Calu3 (cell line): ENCODE data around the gene NCOA7. TPM values are rescaled to one million over a fixed set of nuclear protein-coding genes. Genes with fewer than 3 reads are reported as not detected.

Experiments
- BruUV-seq: library from RNA; stranded (reverse); fragments of 400-500 nt; replicated peaks from 2 replicates; lab custom pipeline; 2021; lab: Mats Ljungman, UMichigan
- CTCF ChIA-PET: fragments of 300-600 bp; sonication (Branson Sonifier 250); formaldehyde crosslinking; loops from one replicate; lab custom pipeline; 2022; ENCODE audit warnings: antibody characterized with exemption; lab: Charles Lee
- DNase-seq: peaks from one replicate; pipeline ENCODE4 v3.0.0; 2022
- H3K27ac Mint-ChIP-seq: one replicate; pipeline ENCODE4 v1.8.0; 2022; ENCODE audit warnings: mixed read lengths; ENCODE audit not compliant: unreplicated experiment
- H3K27me3 Mint-ChIP-seq: one replicate; pipeline ENCODE4 v1.8.0; 2022; ENCODE audit warnings: mixed read lengths; ENCODE audit not compliant: unreplicated experiment
- H3K36me3 Mint-ChIP-seq: one replicate; pipeline ENCODE4 v1.8.0; 2022; ENCODE audit warnings: mild to moderate bottlenecking, moderate library complexity, mixed read lengths; ENCODE audit not compliant: insufficient read depth, unreplicated experiment
- H3K4me1 Mint-ChIP-seq: one replicate; pipeline ENCODE4 v1.8.0; 2022; ENCODE audit warnings: mild to moderate bottlenecking, low read depth, mixed read lengths; ENCODE audit not compliant: unreplicated experiment
- H3K4me3 Mint-ChIP-seq: one replicate; pipeline ENCODE4 v1.8.0; 2022; ENCODE audit warnings: mild to moderate bottlenecking, low read depth, moderate library complexity, mixed read lengths; ENCODE audit not compliant: unreplicated experiment
- H3K9me3 Mint-ChIP-seq: one replicate; pipeline ENCODE4 v1.8.0; 2022; ENCODE audit warnings: low read depth, mixed read lengths; ENCODE audit not compliant: unreplicated experiment
- intact Hi-C: fragments of 100-400 bp; cut with micrococcal nuclease; formaldehyde crosslinking; loops from one replicate; pipeline ENCODE4 v1.10.0; 2022; ENCODE audit not compliant: unreplicated experiment
- total RNA-seq: library from RNA; stranded (reverse); gene quantifications from 2 replicates; pipeline ENCODE4 v1.2.3, GENCODE V29; 2022
- TF ChIP-seq, protein P1 (sequence below): fragments of 200-600 bp; IDR thresholded peaks from one replicate; pipeline ENCODE4 v1.8.0; 2022; ENCODE audit warnings: antibody characterized with exemption; ENCODE audit not compliant: unreplicated experiment

NCOA7 gene
- total RNA-seq, 1 experiment from 2014 or later = 102 TPM

DNA sequence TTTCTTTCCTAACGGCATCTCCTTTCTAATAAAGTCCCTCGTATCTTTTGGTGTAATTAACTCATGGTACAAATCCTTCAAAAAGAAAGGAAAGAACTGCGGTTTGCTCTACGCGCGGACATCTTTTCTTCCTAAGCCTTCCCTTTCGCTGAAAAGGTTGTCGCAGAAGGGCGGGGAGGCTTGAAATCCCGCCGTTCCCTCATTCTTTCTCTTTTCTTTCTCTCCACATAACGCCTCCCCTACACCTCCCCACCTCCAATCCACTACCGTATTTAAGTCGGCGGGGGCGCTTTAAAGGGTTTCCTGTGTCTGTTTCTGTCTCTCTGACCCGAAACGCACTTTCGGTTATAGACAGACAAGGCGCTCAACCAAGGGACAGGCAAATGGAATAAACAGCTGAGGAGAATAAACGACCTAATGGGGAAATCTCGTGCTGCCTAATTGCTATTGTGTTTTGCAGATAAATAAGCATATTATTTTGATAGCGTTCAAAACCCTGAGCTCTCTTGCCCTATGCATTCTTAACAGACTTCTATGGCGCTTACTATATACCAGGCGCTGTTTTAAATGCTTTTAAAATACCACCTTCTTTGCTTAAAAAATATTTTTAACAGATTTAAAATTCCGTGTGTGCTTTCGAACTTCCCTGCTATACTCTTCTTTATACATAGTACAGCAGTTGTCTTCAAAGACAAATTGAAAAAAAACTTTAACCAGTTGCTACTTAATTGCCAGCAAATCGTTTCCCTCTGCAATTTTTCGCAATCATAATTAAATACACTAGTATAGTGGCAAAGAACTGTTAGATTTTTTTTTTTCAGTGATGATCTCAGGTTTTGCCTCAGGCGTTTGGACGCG is 43.8 kb upstream of the NCOA7 start:
- Mint-ChIP-seq H3K36me3 (peaks cover 26% of the 10 kb centered on the region), H3K9me3 (no peaks in the 10 kb centered on the region), H3K4me3 (peak overlapping the region; percentile 83), H3K4me1 (peaks cover 17% of the 10 kb centered on the region), H3K27me3 (peaks cover 59% of the 10 kb centered on the region), H3K27ac (no peak overlapping the region)
- TF ChIP-seq, protein P1, sequence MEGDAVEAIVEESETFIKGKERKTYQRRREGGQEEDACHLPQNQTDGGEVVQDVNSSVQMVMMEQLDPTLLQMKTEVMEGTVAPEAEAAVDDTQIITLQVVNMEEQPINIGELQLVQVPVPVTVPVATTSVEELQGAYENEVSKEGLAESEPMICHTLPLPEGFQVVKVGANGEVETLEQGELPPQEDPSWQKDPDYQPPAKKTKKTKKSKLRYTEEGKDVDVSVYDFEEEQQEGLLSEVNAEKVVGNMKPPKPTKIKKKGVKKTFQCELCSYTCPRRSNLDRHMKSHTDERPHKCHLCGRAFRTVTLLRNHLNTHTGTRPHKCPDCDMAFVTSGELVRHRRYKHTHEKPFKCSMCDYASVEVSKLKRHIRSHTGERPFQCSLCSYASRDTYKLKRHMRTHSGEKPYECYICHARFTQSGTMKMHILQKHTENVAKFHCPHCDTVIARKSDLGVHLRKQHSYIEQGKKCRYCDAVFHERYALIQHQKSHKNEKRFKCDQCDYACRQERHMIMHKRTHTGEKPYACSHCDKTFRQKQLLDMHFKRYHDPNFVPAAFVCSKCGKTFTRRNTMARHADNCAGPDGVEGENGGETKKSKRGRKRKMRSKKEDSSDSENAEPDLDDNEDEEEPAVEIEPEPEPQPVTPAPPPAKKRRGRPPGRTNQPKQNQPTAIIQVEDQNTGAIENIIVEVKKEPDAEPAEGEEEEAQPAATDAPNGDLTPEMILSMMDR = no peak
- intact Hi-C loops = no loop called here
- DNase-seq = no peak
- CTCF ChIA-PET = no interaction called here
- no TSS peak for BruUV-seq

DNA sequence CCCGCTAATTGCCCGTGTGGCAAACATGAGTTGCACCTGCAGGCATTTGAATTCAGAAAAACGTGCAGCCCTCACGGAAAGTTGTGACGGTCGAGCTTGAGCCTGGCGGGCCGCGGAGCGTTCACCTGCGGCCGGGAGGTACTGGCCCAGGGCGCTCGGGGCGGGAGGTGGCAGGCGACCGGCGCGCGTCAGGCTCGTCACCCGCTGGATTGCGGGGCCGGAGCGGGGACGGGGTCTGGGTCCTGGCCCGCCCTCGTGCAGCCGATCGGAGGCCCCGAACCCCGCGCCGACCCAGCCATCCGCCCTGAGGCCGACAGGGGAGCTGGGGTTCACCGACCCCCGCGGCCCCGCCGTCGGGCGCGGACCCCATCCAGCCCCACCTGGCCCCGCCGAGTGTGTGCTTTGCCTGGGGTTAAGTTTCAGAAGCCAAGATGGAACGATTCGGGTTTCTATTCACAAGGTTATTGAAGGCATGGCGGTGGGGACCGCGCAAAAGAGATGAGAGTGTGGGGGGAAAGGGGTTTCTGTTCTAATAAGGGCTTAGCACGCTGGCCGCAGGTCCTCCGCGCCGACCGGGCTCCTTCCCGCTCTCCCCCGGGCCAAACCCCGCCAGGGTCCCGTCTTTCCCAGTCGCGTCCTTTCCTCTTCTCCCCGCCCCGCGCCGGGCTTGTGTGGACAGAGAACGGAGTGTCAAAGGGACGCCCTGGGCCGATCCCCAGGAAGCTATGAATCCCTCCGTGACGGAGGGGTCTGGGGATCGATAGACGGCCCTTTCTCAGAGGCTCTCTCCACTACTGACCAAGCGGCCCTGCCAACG is 43.0 kb upstream of the NCOA7 start:
- intact Hi-C loops = no loop called here

DNA sequence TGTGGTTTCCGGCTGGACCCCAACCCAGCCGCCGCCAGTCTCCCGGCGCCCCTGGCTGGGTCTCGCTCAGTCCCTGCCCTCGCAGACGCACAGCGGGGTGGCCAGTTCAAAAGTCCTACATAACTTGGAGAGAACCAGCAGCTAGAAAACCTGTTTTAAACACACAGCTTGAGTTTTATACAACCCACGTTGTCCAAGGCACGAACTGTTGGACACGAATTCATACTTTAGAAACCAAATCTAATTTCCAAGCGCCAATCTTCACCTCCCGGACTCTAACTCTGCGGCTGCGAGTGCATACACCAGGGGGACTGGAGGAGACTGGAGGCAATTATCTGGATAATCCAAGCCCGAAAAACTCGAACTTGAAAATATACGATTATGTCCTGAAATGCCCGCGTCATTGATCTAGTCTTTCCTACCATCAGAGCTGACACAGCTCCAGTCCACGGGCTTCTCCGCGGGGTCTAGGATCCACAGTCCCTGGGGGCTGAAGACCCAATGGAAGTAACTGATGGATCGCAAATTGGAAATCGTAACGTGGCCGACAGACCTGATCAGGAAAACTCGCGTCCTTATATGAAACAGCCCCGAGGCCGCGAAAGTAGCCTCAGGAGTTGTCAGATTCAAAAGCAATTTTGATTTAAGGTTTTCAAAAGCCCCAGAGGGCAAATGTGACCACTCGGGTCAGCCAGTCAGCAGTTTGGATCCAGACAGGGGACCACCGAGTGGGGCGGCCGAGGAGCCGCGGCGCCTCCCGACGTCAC is 42.2 kb upstream of the NCOA7 start:
- TF ChIP-seq, protein P1 = no peak
- CTCF ChIA-PET = no interaction called here
- Mint-ChIP-seq H3K9me3 (no peaks in the 10 kb centered on the region), H3K4me3 (peak overlapping the region; percentile 83), H3K27me3 (peaks cover 59% of the 10 kb centered on the region), H3K4me1 (peaks cover 17% of the 10 kb centered on the region), H3K27ac (no peak overlapping the region), H3K36me3 (peaks cover 26% of the 10 kb centered on the region)
- intact Hi-C loops = no loop called here
- BruUV-seq = no TSS peak
- no peak for DNase-seq

More for the DNA sequence above, 43.0 kb upstream of the NCOA7 start:
- H3K27ac Mint-ChIP-seq = no peak overlapping the region
- BruUV-seq = no TSS peak
- H3K4me1 Mint-ChIP-seq = peaks cover 17% of the 10 kb centered on the region
- H3K9me3 Mint-ChIP-seq = no peaks in the 10 kb centered on the region
- peaks cover 59% of the 10 kb centered on the region for H3K27me3 Mint-ChIP-seq
- H3K4me3 Mint-ChIP-seq = peak overlapping the region; percentile 83
- H3K36me3 Mint-ChIP-seq = peaks cover 26% of the 10 kb centered on the region
- TF ChIP-seq, protein P1 = no peak
- CTCF ChIA-PET = no interaction called here
- DNase-seq = peak; percentile 26
